ENCODE results near the gene EIF4E3. TPM values are rescaled to one million over a fixed set of nuclear protein-coding genes. Genes with fewer than 3 reads are reported as not detected.

Gene EIF4E3
- total and polyA plus RNA-seq, 10 of the 15 experiments (the other 5 are each of a cell fraction or from before 2014, with no cell fraction given), result 0.05 to 0.38 (median 0.16) TPM; not detected in 1

DNA sequence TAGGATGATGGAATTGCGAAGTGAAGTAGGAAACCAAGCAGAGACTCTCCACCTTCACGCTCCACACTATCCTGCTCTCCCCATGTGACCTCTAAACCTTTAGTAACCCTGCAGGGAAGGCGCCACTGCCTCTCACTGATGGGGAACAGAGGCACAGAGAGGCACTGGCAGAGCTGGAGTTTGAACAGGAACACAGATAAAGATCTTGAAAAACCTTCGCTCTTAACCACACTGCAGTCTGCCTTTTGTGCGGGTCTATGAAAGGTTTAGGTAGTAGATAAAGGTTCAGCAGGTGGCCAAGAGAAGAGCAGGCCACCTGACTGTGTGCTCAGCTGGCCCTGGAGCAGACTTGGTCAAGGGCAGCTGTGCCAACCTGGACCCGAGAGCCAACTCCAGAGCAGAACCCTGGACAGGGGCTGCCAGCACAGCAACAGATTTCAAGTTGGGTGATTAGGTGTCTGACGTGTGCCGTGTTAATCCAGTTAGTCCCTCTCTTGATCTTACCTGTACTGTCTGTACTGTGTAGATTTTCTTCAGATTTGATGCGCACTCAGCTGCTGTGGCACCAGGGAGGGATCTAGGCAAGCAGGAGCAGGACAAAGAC lies 15.2 kb downstream of the EIF4E3 start:
- Histone ChIP-seq H3K9me3 (replicated peaks; ENCODE audit: control insufficient read depth, insufficient read depth, low read length) (no peaks in the 10 kb centered on the region), H3K36me3 (ENCODE audit: control insufficient read depth in 2 of 2, insufficient read depth in 2 of 2, low read length in 1 of 2) (no peaks in the 10 kb centered on the region), H3K9ac (ENCODE audit: control insufficient read depth, insufficient read depth, low read length) (no peak overlapping the region), H3K4me2 (ENCODE audit: control insufficient read depth, insufficient read depth) (no peak overlapping the region), H3K79me2 (ENCODE audit: control insufficient read depth, insufficient read depth, low read length) (no peaks in the 10 kb centered on the region), H4K20me1 (ENCODE audit: control insufficient read depth, insufficient read depth) (no peaks in the 10 kb centered on the region), H3K4me3 (no peak overlapping the region), H3K4me1 (ENCODE audit: control insufficient read depth, insufficient read depth, low read length) (no peaks in the 10 kb centered on the region), H3K27me3 (replicated peaks in 1 of 2; ENCODE audit: control insufficient read depth in 2 of 2, insufficient read depth in 2 of 2, low read length in 1 of 2) (0 out of 4 replicates have a peak, but pooled peaks cover 0 to 3% of the 10 kb centered on the region in 2 experiments), H2AFZ (ENCODE audit: control insufficient read depth, low read depth, low read length) (no peak overlapping the region), H3K27ac (ENCODE audit: control insufficient read depth, insufficient read depth) (no peak overlapping the region)
- in situ Hi-C loops (cut with MboI) (no loop called here), intact Hi-C loops (cut with micrococcal nuclease; ENCODE audit: unreplicated experiment) (loop anchor here (2.0 to 10.0 kb wide), 4 partner anchors 147 to 1377 kb away; no protein-coding TSS in a partner anchor)
- DNase-seq (ENCODE audit: low read depth, low spot score) (no peak), FAIRE-seq (no peak), ATAC-seq (no peak)
- ChIA-PET SMC1A (ENCODE audit: uncharacterized antibody, unreplicated experiment) (no interaction called here), RAD21 (ENCODE audit: unreplicated experiment) (interaction anchor here (1.8 kb wide), 1 partner anchor 1376 kb away, joined by 5 read pairs; no protein-coding TSS in a partner anchor), CTCF (interaction anchor here (2.5 kb wide), 1 partner anchor 15 kb away, joined by 6 read pairs; no protein-coding TSS in a partner anchor), POLR2A (no interaction called here)
- TF ChIP-seq, protein P1, sequence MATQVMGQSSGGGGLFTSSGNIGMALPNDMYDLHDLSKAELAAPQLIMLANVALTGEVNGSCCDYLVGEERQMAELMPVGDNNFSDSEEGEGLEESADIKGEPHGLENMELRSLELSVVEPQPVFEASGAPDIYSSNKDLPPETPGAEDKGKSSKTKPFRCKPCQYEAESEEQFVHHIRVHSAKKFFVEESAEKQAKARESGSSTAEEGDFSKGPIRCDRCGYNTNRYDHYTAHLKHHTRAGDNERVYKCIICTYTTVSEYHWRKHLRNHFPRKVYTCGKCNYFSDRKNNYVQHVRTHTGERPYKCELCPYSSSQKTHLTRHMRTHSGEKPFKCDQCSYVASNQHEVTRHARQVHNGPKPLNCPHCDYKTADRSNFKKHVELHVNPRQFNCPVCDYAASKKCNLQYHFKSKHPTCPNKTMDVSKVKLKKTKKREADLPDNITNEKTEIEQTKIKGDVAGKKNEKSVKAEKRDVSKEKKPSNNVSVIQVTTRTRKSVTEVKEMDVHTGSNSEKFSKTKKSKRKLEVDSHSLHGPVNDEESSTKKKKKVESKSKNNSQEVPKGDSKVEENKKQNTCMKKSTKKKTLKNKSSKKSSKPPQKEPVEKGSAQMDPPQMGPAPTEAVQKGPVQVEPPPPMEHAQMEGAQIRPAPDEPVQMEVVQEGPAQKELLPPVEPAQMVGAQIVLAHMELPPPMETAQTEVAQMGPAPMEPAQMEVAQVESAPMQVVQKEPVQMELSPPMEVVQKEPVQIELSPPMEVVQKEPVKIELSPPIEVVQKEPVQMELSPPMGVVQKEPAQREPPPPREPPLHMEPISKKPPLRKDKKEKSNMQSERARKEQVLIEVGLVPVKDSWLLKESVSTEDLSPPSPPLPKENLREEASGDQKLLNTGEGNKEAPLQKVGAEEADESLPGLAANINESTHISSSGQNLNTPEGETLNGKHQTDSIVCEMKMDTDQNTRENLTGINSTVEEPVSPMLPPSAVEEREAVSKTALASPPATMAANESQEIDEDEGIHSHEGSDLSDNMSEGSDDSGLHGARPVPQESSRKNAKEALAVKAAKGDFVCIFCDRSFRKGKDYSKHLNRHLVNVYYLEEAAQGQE (IDR thresholded peaks at IDR 0.05; ENCODE audit: low read depth, low read length), result peak; percentile 44; the same call in 1 of the 2 replicates
- TF ChIP-seq, protein P2, sequence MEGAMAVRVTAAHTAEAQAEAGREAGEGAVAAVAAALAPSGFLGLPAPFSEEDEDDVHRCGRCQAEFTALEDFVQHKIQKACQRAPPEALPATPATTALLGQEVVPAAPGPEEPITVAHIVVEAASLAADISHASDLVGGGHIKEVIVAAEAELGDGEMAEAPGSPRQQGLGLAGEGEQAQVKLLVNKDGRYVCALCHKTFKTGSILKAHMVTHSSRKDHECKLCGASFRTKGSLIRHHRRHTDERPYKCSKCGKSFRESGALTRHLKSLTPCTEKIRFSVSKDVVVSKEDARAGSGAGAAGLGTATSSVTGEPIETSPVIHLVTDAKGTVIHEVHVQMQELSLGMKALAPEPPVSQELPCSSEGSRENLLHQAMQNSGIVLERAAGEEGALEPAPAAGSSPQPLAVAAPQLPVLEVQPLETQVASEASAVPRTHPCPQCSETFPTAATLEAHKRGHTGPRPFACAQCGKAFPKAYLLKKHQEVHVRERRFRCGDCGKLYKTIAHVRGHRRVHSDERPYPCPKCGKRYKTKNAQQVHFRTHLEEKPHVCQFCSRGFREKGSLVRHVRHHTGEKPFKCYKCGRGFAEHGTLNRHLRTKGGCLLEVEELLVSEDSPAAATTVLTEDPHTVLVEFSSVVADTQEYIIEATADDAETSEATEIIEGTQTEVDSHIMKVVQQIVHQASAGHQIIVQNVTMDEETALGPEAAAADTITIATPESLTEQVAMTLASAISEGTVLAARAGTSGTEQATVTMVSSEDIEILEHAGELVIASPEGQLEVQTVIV (IDR thresholded peaks at IDR 0.05; ENCODE audit: borderline replicate concordance, partially characterized antibody), result no peak
- 42% methylated on average over 9 of the region's 9 CpGs for WGBS (ENCODE audit: insufficient coverage, insufficient replicate concordance, low lambda C conversion rate, missing lambda C conversion rate)
- no TSS peak for BruUV-seq (replicated peaks)

Data from GM12878 (cell line).